ENCODE measurements around the gene PCGF1. TPM values are rescaled to one million over a fixed set of nuclear protein-coding genes. Genes with fewer than 3 reads are reported as not detected.

Gene PCGF1
- total and polyA plus RNA-seq, 9 of the 15 experiments (the other 6 are each of a cell fraction or from before 2014, with no cell fraction given) = 20.3 to 45.7 (median 29.3) TPM

GRCh38 chr2:74502720-74503505, 4.6 kb downstream of the PCGF1 start (continued):
- TF ChIP-seq ZNF384 (IDR thresholded peaks at IDR 0.05; ENCODE audit: low read depth, low read length) (no peak), ZNF175 (CRISPR knock-in tag; IDR thresholded peaks at IDR 0.05; ENCODE audit: low read depth) (no peak), TFAM (CRISPR knock-in tag; conservative IDR thresholded peaks at IDR 0.05) (no peak), FOXK2 (conservative IDR thresholded peaks at IDR 0.05 in 1 of 2, IDR thresholded peaks at IDR 0.05 in 1 of 2; ENCODE audit: low read depth in 2 of 2) (peak in 1 of 2 experiments; percentile 55; a peak in 1 of 4 replicates), ZNF197 (CRISPR knock-in tag; IDR thresholded peaks at IDR 0.05; ENCODE audit: low read depth) (no peak), NCOA1 (IDR thresholded peaks at IDR 0.05; ENCODE audit: low read depth) (peak; percentile 36), POLR2G (IDR thresholded peaks at IDR 0.05; ENCODE audit: low read depth, low read length) (peak; percentile 97), RERE (CRISPR knock-in tag; IDR thresholded peaks at IDR 0.05; ENCODE audit: borderline replicate concordance) (no peak), ARID3B (CRISPR knock-in tag; IDR thresholded peaks at IDR 0.05; ENCODE audit: borderline replicate concordance) (no peak), TBL1XR1 (IDR thresholded peaks at IDR 0.05; ENCODE audit: low read length in 2 of 2) (no peak), MYBL2 (IDR thresholded peaks at IDR 0.05; ENCODE audit: low read depth) (no peak), MYBL2 (CRISPR knock-in tag; IDR thresholded peaks at IDR 0.05; ENCODE audit: borderline replicate concordance) (no peak), MNT (conservative IDR thresholded peaks at IDR 0.05) (peak in 1 of 2 experiments; percentile 60; a peak in 3 of 4 replicates), MAFF (IDR thresholded peaks at IDR 0.05; ENCODE audit: low read length) (no peak), ZBTB33 (CRISPR knock-in tag; IDR thresholded peaks at IDR 0.05) (no peak)

Data from K562 (cell line).